GM19438 (cell line): ENCODE data around the gene FBN1.

Experiments used
- ATAC-seq: cut with Tn5 transposase; IDR thresholded peaks from one replicate; pipeline ENCODE4 v1.9.1; 2021; ENCODE audit warnings: low read depth; ENCODE audit not compliant: unreplicated experiment

The FBN1 gene

DNA sequence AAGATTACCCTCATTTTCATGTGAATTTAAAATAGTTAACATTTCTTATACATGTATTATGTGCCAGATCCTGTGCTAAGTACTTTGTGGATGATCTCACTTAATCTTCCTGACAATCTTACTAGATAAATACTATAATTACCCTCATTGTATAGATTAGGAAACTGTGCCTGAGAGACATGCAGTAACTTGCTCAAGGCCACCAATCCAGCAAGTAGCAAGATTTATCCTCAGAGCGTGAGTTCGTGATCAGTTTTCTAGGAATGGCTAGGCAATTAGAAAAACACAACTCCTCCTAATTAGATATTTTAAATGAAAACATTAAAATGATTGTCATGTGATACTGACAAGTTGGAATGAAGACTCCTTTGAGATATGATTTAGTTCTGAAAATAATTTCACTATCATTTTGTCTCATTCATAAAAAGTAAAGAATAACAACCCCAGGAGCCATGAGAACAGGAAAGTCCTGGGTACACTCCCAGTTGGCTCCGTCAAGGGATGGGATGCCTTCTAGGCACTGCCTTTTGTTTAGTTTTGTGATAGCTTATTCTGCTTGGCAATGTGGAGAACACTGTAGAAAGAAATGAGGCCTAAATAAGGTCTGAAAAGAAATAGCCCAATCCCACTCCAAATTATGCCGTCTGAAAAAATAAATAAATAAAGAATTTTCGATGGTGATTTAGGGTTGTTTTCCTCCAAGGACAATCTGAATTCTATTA, 61.3 kb downstream of the FBN1 start:
- no peak for ATAC-seq

DNA sequence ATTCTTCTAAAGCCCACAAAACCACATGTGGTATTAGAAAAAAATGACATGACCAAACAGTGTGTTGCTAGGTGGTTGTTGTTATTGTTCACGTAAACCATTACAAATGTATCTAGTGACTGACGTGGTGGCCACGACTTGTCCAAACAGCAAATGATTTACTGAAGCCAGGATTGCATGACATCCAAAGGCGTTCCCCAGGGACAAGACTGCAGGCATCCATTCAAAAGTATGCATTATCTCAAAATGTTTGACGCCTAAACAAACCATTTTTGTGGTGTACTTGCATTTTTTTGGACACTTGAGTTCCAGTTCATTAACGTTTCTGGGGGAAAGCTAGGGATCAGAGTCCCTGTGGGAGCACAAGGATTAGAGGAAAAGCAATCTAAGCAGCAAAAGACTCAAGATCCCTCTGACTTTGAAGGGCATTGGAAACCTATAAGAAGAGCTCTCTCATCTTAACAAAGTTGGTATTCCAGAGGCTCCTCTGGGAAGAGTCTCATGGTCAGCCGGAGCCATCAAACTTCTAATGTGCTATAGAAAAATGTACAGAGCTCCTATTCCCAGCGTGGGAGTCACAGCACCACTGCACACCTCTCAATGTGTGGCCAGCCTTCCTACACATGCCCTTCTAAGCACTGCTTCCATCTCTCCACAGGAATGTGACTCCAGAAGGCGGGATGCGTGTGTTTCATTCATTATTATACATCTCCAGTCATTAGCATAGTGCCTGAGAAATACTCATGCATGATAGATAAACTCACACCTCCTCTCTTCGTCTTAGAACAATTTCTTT, 62.9 kb downstream of the FBN1 start:
- no peak for ATAC-seq

DNA sequence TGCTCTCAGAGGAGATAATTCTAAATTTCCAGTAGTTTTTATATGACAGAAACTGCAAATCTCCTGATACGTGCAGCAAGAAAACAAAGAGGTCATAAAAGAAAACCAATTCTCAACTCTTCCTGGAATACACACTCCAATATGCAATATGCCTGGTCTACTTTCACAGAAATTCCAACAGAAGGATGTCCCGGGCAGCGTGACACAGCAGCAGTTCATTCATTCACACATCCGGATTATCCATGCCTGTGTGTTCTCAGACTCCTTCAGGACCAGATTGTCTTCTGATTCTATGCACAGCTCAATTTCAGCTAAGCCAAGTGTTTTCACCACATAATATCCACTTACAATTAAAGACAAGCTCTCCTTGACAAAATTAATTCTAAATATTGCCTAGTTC, 64.3 kb downstream of the FBN1 start:
- no peak for ATAC-seq

DNA sequence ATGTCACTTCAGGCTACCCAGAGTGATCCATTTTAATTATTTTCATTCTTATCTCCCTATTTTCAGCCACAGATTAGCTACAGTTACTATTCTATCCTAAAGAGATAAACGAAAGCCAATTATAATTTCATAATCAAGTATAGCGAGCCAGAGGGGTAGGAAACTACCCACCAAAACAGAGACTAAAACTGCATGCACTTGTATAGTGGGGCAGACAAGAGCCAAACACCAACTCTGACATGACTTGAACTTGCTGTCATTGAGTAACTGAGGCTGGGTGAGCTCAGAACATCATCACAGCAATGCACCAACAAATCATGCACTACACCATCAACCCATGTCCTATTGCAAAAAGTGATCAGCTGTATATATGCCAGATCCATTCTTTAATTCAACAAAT, 64.8 kb downstream of the FBN1 start:
- ATAC-seq, result no peak

DNA sequence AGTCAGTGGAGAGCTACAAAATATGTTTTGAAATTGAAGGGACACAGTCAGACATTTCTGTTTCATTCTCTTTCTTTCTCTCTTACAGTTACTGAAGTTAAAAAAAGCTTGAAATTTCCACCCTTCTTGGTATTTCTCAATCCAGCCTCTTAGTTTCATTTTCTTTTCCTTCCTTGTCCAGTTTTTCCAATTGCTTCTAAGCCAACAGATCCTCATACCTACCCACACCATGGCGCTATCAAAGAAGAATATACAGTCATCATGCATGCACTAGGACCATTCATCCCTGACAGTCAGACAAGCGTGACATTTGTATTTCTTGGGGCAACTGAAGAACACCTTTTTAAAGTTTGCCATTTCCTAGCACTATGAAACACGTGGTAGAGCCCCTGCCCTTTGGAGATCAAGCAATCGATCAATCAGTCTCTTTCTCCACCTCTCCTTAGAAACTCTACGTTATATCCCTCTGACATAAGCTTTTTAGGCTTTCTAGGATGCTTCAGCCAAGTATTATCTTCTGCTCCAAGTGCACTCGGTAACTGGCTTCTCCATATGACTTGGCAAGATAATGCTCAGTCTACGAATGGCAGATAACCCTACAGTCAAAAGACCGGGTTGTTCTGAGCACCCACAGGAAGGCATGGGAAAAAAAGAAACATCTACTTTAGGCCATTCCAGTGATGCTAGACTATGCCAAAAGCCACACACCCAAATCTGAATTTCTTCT, 65.4 kb downstream of the FBN1 start:
- ATAC-seq, result no peak

DNA sequence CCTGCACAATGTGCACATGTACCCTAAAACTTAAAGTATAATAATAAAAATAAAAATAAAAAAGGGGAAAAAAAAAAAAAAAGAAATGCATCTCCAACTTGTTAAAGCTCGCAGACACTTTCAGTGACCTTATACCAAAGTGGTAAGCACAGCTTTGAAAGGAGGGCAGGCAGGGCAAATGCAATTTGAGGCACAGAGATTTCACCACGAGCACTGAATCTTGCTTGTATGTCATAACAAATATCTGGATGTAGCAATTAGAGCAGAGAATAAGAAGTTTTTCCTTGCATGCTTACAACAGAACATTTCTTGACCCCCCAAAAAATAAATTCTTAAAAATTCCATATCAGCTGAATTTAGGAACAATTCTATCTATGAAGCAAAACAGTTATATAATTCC, 66.5 kb downstream of the FBN1 start:
- no peak for ATAC-seq

DNA sequence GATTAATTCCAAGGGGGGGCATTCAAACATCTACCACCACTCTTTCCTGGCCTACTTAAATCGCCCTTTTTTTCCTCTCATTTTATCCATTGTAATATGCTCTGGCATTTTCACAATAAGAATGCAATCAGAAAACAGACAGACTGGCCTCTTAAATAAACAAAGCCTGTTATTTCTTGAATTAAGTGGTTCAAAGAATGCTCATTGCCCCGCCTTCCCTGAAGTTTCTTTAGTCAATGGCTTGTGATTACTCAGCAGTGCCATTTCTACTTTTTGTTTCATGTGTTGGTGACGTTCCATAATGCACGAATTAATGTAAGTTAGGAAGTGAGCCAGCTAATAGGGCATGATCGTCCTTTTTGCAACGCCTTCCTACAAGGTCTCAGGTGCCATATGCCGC, 68.0 kb downstream of the FBN1 start:
- no peak for ATAC-seq

DNA sequence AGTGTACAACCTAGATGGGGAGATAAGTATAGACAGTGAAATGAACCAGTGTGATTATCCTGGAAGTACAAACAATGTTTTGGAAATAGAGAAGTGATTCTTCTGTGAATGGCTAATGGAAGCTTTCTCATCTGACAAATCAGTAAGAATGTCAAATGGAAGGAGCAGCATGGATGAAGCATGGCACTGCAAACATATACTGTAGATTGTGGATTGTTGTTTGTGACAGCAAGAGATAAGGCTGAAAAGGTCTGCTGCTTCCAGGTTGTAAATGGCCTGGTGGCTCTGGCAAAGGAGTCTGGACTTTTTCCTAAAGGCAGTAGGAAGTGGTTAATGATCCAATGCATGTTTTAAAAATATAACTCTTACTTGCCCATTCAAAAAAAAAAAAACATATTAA, 71.3 kb downstream of the FBN1 start:
- ATAC-seq, result no peak

DNA sequence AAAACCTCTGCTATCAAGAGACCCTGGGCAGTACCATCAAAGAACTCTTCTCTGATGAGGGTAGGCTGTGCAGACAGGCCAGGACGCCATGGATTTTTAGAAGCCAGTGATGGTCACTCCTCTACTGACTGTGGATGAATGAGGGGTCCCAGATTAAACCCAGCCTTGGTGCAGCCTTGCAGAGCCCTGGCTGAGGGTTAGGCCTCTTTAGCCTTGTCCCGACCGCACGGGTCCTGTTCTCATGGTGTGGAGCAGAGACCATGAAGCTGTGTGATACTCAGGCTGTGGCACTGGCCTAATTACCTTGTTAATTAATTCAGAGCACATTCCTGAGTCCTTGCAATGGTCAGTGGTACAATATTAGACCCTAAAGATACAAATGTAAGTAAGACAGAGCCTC, 71.7 kb downstream of the FBN1 start:
- no peak for ATAC-seq

DNA sequence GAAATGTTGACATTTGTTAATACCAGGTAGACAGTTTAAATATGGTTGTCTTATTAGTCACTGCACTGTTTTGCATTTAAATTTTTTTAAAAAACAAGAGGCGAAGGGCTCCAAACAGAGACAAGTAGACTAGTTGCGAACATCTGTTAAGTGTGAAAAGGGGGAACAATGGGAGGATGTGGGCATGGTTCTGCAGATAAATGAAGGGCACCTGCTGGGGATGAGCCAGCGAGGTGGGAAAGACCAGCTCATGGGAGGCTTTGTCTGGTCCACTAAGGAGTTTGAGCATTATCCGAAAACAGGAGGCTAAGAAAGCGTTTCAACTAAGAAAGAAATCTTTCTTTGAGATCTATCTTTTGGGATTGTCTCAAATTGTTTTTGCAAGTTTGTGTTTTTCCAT, 72.7 kb downstream of the FBN1 start:
- no peak for ATAC-seq

DNA sequence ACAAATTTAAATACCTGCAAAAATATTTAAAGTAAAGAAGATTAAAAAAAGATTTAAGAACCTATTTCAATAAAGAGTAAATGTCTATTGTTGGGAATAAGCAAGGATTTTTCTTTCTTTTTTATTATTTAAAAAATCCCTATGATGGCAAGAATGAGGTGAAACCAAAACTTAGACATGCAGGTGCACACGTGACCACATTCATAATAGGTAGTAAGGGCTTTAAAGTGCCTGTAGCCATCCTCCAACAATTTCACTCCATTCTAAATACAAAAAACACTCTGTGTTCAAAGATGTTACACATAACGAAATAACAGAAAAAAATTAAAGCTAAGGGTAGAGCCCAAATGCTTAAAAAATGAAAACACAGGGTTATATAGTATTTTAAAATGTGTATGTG, 74.0 kb downstream of the FBN1 start:
- ATAC-seq, result no peak

DNA sequence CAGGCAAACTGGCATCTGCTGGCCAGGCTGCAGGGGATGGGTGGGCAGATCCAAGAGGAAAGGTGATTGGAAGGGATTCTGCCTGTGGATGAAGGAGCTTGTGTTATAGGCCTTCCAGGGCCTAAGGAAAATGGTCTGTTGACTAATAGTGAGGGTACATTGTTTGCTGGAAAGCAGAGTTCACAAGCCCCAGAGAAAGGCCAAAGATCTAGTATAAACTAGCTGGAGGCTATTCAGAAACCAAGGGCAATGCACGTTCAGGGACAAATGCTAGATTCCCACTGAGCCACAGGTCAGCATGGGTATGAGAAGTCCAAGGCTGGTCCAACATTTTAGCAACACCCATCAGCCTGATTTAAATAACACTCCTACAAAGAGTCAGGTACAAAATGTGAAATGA, 74.7 kb downstream of the FBN1 start:
- no peak for ATAC-seq

DNA sequence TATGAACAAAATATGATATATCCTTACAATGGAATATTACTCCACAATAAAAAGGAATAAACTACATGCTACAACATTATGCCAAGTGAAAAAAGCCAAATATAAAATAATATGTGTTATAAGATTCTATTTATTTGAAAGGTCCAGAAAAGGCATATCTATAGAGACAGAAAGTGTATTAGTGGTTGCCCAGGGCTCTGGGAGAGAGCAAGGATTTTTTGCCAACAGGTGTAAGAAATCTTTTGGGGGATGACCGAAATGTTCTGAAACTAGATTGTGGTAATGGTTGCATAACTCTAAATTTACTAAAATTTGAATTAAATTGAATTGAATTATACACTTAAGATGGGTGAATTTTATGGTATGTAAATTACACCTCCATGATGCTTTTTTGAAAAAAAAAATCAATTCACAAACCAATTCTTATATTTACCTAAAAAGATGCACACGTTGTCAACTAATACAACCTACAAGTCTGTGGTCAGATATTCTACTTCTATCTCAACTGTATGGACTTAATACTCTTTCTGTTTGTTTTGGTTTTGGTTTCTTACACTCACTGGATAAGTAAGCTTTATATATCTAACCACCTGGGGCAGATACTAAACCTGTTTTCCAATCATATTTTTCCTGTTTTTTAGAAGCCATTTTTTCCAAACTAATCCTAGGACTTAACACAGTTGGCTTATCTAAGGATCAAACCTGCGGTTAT, 75.8 kb downstream of the FBN1 start:
- ATAC-seq, result no peak

DNA sequence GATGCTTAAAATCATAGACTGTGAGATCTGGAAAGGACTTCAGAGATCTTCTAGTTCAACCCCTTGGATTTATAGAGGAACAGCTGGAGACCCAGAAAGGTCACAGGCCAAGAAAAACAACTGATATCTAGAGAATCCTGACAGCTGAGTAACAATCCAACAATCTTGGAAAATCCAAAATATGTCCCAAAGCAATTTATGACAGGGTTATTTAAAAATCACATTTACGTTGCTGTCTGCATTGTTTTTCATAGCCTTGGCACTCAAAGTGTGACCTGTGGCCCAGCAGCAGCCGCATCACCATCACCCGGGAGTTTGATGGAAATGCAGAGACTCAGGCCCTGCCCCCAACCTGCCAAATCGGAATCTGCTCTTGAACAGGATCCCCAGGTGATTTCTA, 78.8 kb downstream of the FBN1 start:
- no peak for ATAC-seq

DNA sequence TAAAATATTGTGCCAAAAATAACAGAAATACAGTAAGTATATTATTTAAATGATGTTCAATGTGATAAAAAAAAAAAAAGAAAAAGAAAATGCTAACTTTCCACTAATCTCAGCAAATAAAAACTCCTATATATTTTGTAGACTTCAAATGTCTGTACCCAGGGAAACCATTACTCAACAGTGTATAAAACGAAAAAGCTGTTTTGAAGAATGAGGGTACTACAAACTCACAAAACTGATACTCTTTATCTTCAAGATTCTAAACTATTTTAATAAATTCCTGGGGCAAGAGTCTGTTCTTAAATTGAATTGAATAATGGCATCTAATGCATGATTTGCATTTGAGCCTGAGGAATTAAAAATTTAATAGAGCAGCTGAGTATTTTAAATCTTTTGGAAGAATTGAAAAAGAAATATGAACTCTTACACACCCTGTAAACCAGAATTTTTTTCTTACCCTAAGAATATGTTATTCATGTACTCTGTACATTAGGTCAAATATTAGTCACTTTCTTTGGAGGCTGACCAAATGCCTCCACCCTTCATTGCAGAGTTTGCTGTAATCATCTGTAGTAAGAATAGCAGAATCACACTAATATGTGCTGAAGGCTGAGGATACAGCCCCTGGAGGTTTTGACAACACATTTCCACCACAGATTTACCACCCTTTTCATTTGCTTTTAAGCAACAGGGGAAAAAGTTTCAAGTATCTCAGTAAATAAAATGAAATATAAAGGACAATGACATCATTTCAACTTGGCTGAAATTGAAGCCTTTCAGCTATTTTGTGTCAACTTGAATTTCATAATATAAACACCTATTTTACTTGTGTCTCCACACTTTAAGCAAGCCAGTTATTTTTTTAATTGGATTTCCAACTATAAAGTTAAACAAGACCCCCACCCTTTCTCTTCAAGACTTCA, 79.7 kb downstream of the FBN1 start:
- no peak for ATAC-seq

DNA sequence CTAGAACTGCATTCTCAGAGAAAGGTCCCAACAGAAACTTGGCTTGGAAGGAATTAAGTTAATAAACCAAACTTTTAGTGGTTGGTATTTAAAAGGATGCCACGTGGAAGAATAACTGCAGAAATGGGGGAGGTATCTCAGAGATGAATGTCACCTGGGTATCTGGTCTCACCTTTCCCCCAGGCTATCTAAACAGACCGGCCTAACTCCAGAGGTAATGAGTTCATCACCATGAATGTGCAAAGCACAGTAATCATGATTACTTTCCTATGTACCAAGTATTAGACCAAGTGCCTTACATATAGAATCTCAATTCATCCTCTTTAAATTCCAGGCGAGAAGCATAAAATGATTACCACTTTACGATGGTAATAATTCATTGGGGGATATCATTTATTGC, 80.8 kb downstream of the FBN1 start:
- no peak for ATAC-seq

DNA sequence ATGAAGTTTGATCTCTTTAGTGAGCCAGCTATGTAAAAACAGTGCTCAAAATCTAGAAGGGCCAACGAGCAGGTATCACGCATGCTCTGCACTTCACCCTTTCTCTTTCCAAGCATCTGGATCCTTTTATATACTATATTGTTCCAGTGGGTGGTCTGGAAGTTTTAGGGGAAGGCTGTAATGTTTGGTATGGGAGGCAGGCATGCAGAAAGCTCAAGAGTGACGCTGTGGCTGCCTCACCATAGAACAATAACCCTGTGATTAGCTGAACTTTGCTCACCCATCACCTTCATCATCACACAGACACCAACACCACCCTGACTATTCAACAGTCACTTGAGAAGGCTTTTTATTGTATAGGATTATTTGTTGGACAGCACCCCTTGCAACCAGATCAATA, 81.6 kb downstream of the FBN1 start:
- no peak for ATAC-seq

DNA sequence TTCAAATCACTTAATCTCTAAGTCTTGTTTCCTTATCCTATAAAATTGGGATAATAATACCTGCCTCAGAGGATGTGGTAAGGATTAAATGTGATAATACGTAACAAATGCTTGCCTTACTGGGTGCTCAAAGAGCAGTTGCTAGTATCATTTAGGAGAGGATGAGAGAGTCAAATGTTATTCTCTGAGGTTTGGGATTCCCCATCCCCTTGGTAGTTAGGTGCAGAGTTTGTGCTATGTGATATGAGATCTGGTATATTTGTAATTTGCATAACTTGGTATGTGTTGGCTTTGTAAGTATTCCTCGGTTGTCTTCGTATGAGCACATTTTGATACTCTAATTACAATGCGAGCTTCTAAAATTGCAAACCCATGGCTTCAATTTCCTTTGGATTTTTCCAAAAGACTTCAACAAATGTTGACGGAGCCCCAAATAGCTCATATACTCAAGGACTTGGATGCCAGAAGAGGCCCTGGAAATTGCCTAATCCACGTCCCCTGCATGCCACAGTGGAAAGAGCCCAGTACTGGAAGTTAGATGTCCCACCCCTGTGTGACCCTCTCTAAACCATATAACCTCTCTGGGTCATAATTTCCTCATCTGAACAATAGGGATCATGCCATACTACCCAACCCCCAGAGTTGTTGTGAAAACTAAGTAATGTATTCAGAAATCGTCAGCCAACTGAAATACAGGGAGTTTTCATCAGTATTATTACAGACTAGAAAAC, 85.0 kb downstream of the FBN1 start:
- no peak for ATAC-seq

DNA sequence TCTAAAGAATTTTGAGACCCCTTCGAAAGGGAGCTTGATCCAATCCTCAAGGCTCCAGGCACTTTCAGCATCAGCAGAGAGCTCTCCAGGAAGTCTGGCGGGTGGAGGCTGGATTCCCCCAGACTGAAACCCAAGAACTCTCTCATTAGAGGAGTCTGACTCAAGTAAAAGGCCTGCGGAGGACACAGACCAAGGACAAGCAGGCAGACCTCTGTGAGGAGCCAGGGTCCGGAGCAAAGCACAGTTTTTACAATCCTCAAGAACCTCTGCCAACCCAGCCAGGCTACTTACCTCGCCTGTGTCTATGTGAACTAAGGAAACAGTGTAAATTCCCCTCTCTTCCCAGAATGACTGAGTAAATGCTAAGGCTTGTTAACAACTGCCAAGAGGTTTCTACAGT, 86.2 kb downstream of the FBN1 start:
- ATAC-seq, result no peak
